MM.1S (cell line): ENCODE results near the gene ATP9A.

Experiments
- DNase-seq: peaks from one replicate; pipeline ENCODE4 v3.0.0-alpha.2; 2015
- H2AFZ ChIP-seq: fragments of 300-600 bp; sonication (generic); 2 replicates; pipeline ENCODE4 v1.6.0; 2016; ENCODE audit warnings: antibody characterized with exemption, low read length
- H3F3A ChIP-seq: fragments of 300-600 bp; sonication (generic); 2 replicates; pipeline ENCODE4 v1.6.1; 2016; ENCODE audit warnings: mild to moderate bottlenecking, antibody characterized with exemption, low read length, moderate library complexity, mixed read lengths; ENCODE audit not compliant: insufficient read depth
- H3K27ac ChIP-seq: fragments of 300-600 bp; sonication (generic); 2 replicates; pipeline ENCODE4 v1.5.1; 2016; ENCODE audit warnings: mild to moderate bottlenecking, low read length
- H3K27me3 ChIP-seq: fragments of 300-600 bp; sonication (generic); replicated peaks from 2 replicates; pipeline ENCODE4 v1.6.0; 2016; ENCODE audit warnings: low read length; ENCODE audit not compliant: insufficient read depth
- H3K36me3 ChIP-seq: fragments of 300-600 bp; sonication (generic); replicated peaks from 2 replicates; pipeline ENCODE4 v1.6.1; 2016; ENCODE audit warnings: mild to moderate bottlenecking, low read length, mixed read lengths; ENCODE audit not compliant: insufficient read depth
- H3K4me1 ChIP-seq: fragments of 300-600 bp; sonication (generic); 2 replicates; pipeline ENCODE4 v1.6.1; 2016; ENCODE audit warnings: low read length, mixed read lengths
- H3K4me2 ChIP-seq: fragments of 300-600 bp; sonication (generic); 2 replicates; pipeline ENCODE4 v1.6.0; 2016; ENCODE audit warnings: low read depth, low read length
- H3K4me3 ChIP-seq: fragments of 300-600 bp; sonication (generic); 2 replicates; pipeline ENCODE4 v1.5.1; 2016; ENCODE audit warnings: low read length, mixed read lengths
- H3K79me2 ChIP-seq: fragments of 300-600 bp; sonication (generic); 2 replicates; pipeline ENCODE4 v1.6.1; 2016; ENCODE audit warnings: mixed run types, low read length, mixed read lengths
- H3K9ac ChIP-seq: fragments of 300-600 bp; sonication (generic); 2 replicates; pipeline ENCODE4 v1.6.1; 2016; ENCODE audit warnings: low read length, mixed read lengths
- H3K9me2 ChIP-seq: fragments of 300-600 bp; sonication (generic); replicated peaks from 2 replicates; pipeline ENCODE4 v1.6.1; 2016; ENCODE audit warnings: mild to moderate bottlenecking, low read length, mixed read lengths; ENCODE audit not compliant: insufficient read depth
- H3K9me3 ChIP-seq: fragments of 300-600 bp; sonication (generic); replicated peaks from 2 replicates; pipeline ENCODE4 v1.6.1; 2016; ENCODE audit warnings: mild to moderate bottlenecking, low read length, mixed read lengths; ENCODE audit not compliant: insufficient read depth
- H4K20me1 ChIP-seq: fragments of 300-600 bp; sonication (generic); 2 replicates; pipeline ENCODE4 v1.6.1; 2016; ENCODE audit warnings: mild to moderate bottlenecking, low read length, moderate library complexity, mixed read lengths; ENCODE audit not compliant: insufficient read depth
- EZH2 ChIP-seq: fragments of 300-600 bp; sonication (generic); optimal IDR thresholded peaks from 2 replicates; pipeline ENCODE3; 2017; ENCODE audit warnings: low read depth, mild to moderate bottlenecking, antibody characterized with exemption, low read length, mixed read lengths
- EZH2phosphoT487 ChIP-seq: fragments of 300-600 bp; sonication (generic); IDR thresholded peaks from 2 replicates; pipeline ENCODE4 v1.6.1; 2018; ENCODE audit warnings: antibody characterized with exemption, low read length
- TF ChIP-seq, protein P1 (sequence below): fragments of 300-600 bp; sonication (generic); IDR thresholded peaks from 2 replicates; pipeline ENCODE4 v1.5.1; 2016; ENCODE audit warnings: antibody characterized with exemption, low read length, mixed read lengths

ATP9A gene

DNA sequence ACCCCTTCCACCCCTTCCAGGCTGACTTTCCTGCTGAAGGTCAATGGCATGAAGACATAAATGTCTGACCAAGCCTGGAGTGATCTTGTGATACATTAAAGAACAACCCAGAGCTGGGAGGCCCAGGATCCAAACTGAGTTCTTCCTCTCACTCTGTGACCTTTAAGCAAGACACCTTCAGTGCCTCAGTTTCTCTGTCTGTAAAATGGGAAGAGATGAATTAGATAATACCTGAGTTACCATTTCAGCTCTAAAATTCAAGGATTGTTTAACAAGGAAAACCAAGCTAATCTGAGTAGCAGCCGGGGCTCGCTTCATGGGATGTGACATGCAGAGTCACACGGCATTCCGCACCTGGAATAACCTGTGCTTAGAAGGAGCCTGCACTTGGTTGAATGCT is 218.7 kb downstream of the ATP9A start:
- H3K36me3 ChIP-seq: no peaks in the 10 kb centered on the region
- no peaks in the 10 kb centered on the region for H3F3A ChIP-seq

DNA sequence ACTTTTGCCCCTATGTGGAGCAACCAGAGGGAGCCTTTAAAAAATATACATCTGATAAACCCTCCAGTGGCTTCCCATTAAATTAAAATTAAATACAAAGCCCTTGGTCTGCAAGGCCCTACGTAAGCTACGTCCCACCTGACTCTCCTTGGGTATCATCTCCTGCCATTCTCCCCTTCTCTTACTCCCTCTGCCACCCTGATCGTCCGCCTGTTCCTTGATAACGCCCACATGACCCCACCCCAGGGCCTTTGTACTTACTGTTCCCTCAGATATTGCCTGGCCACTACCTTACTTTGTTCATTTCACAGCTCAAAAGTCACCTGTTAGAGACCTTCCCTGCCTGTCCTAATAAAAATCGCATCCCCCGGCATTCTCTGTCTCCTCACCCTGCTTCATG is 220.2 kb downstream of the ATP9A start:
- no peaks in the 10 kb centered on the region for H3F3A ChIP-seq
- H3K9me2 ChIP-seq: no peaks in the 10 kb centered on the region
- no peak overlapping the region for H2AFZ ChIP-seq
- no peaks in the 10 kb centered on the region for H4K20me1 ChIP-seq
- H3K79me2 ChIP-seq: no peaks in the 10 kb centered on the region
- H3K4me3 ChIP-seq: no peak overlapping the region
- H3K4me2 ChIP-seq: no peak overlapping the region
- H3K27me3 ChIP-seq: no peaks in the 10 kb centered on the region
- DNase-seq: no peak
- TF ChIP-seq EZH2phosphoT487 (no peak), EZH2 (no peak)
- TF ChIP-seq, protein P1, sequence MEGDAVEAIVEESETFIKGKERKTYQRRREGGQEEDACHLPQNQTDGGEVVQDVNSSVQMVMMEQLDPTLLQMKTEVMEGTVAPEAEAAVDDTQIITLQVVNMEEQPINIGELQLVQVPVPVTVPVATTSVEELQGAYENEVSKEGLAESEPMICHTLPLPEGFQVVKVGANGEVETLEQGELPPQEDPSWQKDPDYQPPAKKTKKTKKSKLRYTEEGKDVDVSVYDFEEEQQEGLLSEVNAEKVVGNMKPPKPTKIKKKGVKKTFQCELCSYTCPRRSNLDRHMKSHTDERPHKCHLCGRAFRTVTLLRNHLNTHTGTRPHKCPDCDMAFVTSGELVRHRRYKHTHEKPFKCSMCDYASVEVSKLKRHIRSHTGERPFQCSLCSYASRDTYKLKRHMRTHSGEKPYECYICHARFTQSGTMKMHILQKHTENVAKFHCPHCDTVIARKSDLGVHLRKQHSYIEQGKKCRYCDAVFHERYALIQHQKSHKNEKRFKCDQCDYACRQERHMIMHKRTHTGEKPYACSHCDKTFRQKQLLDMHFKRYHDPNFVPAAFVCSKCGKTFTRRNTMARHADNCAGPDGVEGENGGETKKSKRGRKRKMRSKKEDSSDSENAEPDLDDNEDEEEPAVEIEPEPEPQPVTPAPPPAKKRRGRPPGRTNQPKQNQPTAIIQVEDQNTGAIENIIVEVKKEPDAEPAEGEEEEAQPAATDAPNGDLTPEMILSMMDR: no peak
- peaks cover 2% of the 10 kb centered on the region; the same call in 1 of the 2 replicates for H3K4me1 ChIP-seq
- no peak overlapping the region for H3K27ac ChIP-seq
- no peak overlapping the region for H3K9ac ChIP-seq
- H3K36me3 ChIP-seq: no peaks in the 10 kb centered on the region
- H3K9me3 ChIP-seq: no peaks in the 10 kb centered on the region

More for the DNA sequence above, 218.7 kb downstream of the ATP9A start:
- H3K27ac ChIP-seq: no peak overlapping the region
- no peaks in the 10 kb centered on the region for H3K9me2 ChIP-seq
- H3K9me3 ChIP-seq: no peaks in the 10 kb centered on the region
- no peaks in the 10 kb centered on the region for H4K20me1 ChIP-seq
- no peak overlapping the region for H3K4me2 ChIP-seq
- TF ChIP-seq, protein P1: no peak
- TF ChIP-seq EZH2 (no peak), EZH2phosphoT487 (no peak)
- H3K27me3 ChIP-seq: no peaks in the 10 kb centered on the region
- no peak overlapping the region for H3K4me3 ChIP-seq
- no peak overlapping the region for H3K9ac ChIP-seq
- DNase-seq: no peak
- no peak overlapping the region for H2AFZ ChIP-seq
- H3K4me1 ChIP-seq: no peaks in the 10 kb centered on the region
- H3K79me2 ChIP-seq: no peaks in the 10 kb centered on the region
